Amygdala (tissue), 56 donors: ENCODE measurements around the gene NOX3.
"Not testable (repeated sequence)": the region's sequence is repeated elsewhere in the genome, so short reads cannot be mapped to it uniquely, and the experiment has no call there.

Experiments used
- DNase-seq, 56 donors: peaks; one replicate each; lab custom pipeline; 2025; lab: John Stamatoyannopoulos, UW

Gene NOX3

GRCh38 chr6:155470979-155471616 lies 15.5 kb upstream of the NOX3 start:
- DNase-seq: not testable (repeated sequence)

- DNase-seq: not testable (repeated sequence)
Measured at GRCh38 chr6:155468543-155468942, 12.9 kb upstream of the NOX3 start.

GRCh38 chr6:155466539-155466938 lies 10.9 kb upstream of the NOX3 start:
- no peak for DNase-seq

- DNase-seq: no peak
Measured at GRCh38 chr6:155461556-155461955, 5.9 kb upstream of the NOX3 start.

GRCh38 chr6:155454471-155454870 lies 1.2 kb downstream of the NOX3 start:
- no peak for DNase-seq

- no peak for DNase-seq
Measured at GRCh38 chr6:155454008-155454407, 1.6 kb downstream of the NOX3 start.

- DNase-seq: no peak
Measured at GRCh38 chr6:155452576-155452975, 3.1 kb downstream of the NOX3 start.

- not testable (repeated sequence) for DNase-seq
Measured at GRCh38 chr6:155451530-155451929, 4.1 kb downstream of the NOX3 start.

- no peak for DNase-seq
Measured at GRCh38 chr6:155450240-155450581, 5.4 kb downstream of the NOX3 start.

GRCh38 chr6:155449450-155450239 lies 6.0 kb downstream of the NOX3 start:
- DNase-seq: peak in 1 of 56 donors; percentile 9

- peak in 2 of 56 donors; percentile 11 to 13 for DNase-seq
Measured at GRCh38 chr6:155448668-155449449, 6.8 kb downstream of the NOX3 start.

- DNase-seq: no peak
Measured at GRCh38 chr6:155447949-155448348, 7.7 kb downstream of the NOX3 start.

- no peak for DNase-seq
Measured at GRCh38 chr6:155444952-155445903, 10.4 kb downstream of the NOX3 start.

- no peak for DNase-seq
Measured at GRCh38 chr6:155444120-155444917, 11.3 kb downstream of the NOX3 start.

- DNase-seq: no peak
Measured at GRCh38 chr6:155443168-155443567, 12.5 kb downstream of the NOX3 start.

- DNase-seq: no peak
Measured at GRCh38 chr6:155442562-155442961, 13.1 kb downstream of the NOX3 start.

GRCh38 chr6:155441112-155441465 lies 14.6 kb downstream of the NOX3 start:
- DNase-seq: no peak

GRCh38 chr6:155440398-155441111 lies 15.1 kb downstream of the NOX3 start:
- DNase-seq: no peak

- no peak for DNase-seq
Measured at GRCh38 chr6:155439376-155439775, 16.3 kb downstream of the NOX3 start.
